GM19239 (cell line): ENCODE results near the gene ABCC1.

ENCODE experiments used
- DNase-seq: peaks from one replicate; pipeline ENCODE4 v3.0.0; 2011; ENCODE audit warnings: low spot score; ENCODE audit not compliant: insufficient read length
- FAIRE-seq: peaks from 2 replicates; lab custom pipeline; 2011; peaks lifted over from hg19 to GRCh38; lab: Jason Lieb, UNC

Gene ABCC1

DNA sequence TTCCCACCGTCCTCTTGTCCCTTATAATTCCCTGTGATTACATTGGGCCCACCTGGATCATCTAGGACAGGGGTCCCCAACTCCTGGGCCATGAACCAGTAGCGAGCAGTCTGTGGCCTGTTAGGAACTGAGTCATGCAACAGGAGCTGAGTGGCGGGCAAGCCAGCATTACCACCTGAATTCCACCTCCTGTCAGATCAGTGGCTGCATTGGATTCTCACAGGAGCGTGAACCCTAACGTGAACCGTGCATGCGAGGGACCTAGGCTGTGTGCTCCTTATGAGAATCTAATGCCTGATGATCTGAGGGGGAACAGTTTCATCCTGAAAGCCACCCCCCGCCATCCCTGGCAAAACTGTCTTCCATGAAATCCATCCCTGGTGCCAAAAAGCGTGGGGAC is 36.8 kb downstream of the ABCC1 start:
- DNase-seq (no peak), FAIRE-seq (no peak)

DNA sequence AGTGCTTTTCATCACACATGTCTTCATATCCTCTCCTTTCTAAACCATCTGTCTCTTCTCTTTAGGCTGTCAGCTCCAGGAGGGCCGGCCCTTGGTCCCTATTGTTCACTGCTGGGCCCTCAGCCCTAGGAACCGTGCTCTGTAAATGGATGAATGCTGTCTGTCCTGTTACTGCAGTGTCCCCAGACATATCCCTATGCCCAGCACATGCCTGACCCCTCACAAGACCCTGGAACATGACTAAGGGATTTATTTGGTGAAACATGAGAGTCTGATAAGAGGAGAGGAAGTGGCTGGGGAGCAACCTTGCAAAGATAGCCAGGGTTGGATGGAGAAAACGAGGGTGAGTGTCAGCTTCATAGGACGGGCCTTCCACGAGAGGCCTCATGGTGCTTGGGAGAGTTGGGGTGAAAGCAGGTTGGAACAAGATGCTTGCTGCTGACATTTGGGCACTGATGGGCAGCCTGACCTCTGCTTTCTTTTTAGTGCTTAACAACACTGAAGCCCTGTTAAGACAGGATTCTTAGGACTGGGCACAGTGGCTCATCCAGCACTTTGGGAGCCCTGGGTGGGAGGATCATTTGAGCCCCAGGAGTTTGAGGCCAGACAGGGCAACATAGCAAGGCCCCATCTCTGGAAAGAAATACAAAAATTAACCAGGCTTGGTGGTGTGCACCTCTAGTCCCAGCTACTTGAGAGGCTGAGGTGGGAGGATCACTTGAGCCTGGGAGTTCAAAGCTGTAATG is 39.0 kb downstream of the ABCC1 start:
- FAIRE-seq (no peak), DNase-seq (no peak)

DNA sequence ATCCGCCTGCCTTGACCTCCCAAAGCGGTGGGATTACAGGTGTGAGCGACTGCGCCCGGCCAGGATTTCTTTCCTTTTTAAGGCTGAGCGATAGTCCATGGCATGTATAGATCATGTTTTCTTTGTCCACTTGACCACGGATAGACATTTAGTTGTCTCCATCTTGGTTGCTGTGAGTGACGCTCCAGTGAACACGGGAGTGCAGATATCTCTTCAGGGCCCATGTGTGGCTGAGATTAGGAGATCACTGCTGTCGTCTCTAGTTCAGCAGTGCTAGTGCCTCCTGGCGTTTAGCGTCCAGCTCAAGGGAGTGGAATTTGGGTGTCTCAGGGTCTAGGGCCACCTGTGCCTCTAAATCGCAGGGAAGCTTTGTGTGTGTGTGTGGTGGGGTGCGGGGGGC is 41.5 kb downstream of the ABCC1 start:
- no peak for FAIRE-seq
- no peak for DNase-seq

DNA sequence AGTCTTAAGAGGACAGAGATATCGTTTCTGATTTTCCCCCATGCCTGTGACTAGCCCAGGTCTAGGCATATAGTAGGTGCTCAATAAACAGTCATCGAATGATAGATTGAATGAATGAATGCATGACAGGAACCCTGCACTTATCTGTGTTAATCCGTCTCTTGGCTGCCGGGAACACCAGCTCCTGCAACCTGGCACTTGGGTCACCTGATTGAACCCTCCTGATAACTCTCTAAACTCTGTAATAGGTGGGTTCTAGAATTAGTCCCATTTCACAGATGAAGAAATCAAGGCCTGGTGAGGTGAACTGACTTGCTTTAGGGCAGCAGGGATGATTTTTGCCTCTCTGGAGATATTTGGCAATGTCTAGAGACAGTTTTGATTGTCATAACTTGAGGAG is 43.7 kb downstream of the ABCC1 start:
- no peak for FAIRE-seq
- DNase-seq = no peak

DNA sequence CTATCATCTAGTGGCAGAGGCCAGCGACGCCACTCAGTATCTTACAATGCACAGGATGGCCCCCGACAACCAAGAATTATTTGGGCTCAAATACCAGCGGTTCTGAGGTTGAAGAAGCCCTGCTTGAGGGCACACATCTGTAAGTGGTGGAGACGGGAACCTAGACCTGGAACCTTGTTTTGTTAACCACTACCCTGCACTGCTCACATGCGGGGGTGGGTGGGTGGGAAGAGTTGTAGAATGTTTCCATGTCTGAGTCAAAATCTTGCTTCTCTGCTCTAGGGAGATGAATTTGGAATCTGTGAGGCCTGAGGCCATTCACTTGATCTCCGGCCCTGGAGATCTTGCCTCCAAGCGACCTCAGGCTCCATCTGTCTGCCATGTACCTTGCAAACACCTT is 44.1 kb downstream of the ABCC1 start:
- DNase-seq = no peak
- no peak for FAIRE-seq

DNA sequence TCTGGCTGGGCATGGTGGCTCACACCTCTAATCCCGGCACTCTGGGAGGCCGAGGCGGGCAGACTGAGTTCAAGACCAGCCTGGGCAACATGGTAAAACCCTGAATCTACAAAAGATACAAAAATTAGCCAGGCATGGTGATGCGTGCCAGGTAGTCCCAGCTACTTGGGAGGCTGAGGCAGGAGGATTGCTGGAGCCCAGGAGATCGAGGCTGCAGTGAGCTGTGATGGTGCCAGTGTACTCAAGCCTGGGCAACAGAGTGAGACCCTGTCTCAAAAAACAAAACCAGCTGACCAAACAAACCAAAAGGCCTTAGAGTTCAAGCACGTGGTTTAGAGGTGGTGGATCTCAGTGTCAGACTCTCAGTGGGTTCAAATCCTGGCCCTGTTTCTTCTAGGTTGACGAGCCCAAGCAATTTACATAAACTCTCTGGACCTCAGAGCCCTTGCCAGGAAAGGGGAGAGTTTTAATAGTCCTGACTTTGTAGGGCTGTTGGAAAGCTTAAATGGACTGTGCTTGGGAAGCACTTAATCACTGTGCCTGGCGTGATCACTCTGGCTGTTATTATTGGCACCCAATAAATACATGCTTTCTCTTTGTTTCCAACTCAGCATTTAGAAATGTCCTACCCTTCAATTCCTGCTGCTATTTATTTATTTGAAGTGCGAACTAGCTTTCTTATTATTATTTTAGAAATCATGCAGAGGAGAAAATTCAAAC is 44.7 kb downstream of the ABCC1 start:
- DNase-seq (no peak), FAIRE-seq (no peak)

DNA sequence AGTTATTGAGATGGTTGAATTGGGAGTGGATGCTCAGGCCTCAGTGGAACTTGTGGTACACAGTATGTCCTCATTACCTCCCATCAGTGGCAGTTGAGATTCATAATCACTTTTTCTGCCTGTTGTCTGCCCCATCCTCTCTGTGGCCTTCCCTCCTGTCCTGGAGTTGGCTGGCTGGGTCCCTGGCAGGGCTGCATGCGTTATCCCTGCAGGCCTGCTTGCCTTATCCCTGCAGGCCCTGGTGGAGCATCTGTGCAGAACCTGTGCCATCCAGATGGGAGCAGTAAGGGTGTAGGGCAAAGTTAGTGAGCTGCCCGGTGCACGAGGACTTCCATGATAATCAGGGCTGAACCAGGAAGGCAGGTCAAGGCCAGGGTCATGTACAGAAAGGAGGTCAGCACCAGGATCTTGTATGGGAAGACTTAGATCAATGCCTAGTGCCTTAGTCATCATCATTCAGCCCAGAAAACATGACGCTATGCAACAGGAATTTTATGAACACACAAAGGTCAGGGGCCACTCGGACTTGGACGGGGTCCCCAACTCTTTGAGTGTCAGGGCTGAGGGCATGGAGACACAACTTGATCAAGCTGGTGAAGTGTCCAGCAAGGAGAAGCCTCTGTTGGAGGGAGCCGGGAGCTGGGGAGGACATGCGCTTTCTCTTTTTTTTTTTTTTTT is 47.2 kb downstream of the ABCC1 start:
- DNase-seq (no peak), FAIRE-seq (no peak)

DNA sequence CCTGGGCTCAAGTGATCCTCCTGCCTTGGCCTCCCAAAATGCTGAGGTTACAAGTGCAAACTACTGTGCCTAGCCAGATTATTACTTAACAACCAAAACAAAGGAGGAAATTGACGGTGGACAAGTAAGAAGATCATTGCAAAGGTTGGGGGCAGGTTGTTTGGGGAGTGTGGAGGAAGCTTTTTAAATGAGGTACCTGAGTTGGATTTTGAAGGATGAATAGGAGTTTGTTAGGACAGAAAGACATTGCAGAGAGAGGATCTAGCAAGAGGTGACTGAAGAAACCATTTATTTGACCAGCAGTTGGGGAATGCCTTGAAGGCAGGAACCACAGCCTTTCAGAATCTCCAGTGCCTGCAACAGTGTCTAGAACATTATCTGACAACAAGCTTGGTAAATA is 51.3 kb downstream of the ABCC1 start:
- no peak for DNase-seq
- no peak for FAIRE-seq

DNA sequence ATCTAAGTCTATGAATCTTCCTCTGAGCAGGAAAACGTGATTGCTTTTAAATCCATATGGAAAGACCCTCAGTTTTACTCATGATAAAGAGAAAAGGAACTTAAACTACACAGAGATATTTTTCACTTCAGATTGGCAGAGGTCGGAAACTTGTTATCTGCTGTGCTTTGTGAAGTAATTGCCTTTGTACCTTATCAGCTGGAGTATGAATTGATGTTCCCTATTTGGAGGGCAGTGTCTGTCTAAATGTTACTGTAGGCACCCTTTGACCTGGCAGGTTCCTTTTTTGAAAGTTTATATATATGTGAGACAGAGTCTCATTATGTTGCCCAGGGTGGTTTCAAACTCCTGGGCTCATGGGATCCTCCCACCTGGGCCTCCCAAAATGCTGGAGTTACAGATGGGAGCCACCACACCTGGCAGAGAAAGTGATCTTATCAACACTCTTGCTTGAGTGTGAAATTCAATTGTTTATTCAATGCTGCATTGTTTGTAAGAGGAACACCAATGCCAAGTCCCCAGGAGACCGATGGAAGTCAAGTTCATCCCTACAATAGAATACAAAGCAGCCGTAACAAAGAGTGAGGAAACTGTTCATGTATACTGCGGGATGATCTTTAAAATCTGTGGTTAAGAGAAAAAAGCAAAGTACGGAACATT is 52.3 kb downstream of the ABCC1 start:
- FAIRE-seq (no peak), DNase-seq (no peak)

DNA sequence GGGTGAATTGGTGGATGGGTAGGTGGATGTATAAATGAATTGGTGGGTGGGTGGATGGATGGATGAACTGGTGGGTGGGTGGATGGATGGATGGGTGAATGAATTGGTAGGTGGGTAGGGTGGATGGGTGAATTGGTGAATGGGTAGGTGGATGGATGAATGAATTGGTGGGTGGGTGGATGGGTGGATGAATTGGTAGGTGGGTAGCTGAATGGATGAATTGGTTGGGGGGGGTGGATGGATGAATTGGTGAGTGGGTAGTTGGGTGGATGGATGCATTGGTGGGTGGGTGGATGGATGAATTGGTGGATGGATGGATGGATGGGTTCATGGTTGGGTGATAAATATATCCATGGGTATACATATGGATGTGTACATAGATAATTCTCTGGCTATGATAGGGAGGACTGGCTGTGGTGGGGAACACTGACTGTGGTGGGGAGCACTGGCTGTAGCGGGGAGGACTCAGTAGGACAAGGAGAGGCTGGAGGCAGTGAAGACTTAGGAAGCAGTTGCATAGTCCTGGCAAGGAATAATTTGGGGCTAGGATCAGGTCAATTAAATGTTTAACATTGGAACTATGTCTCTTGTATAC is 54.4 kb downstream of the ABCC1 start:
- DNase-seq = no peak
- no peak for FAIRE-seq

DNA sequence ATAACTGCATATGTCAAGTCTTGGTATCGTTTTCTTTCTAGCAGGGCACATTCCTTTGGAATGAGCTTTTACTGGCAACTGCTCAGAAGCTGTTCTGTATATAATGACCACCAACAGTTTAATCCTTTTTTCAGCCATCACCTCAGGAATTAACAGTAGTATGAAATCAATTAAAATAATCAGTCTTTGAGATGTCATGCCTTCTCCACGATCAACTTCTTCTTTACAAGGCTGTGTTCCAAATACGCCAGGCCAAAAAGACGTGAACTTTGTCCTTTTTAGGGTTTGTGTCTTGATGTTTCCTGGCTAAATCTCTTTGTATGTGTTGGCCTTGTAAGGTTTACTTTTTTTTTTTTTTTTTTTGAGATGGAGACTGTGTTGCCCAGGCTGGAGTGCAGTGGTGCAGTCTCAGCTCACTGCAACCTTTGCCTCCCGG is 54.9 kb downstream of the ABCC1 start:
- DNase-seq (no peak), FAIRE-seq (no peak)

DNA sequence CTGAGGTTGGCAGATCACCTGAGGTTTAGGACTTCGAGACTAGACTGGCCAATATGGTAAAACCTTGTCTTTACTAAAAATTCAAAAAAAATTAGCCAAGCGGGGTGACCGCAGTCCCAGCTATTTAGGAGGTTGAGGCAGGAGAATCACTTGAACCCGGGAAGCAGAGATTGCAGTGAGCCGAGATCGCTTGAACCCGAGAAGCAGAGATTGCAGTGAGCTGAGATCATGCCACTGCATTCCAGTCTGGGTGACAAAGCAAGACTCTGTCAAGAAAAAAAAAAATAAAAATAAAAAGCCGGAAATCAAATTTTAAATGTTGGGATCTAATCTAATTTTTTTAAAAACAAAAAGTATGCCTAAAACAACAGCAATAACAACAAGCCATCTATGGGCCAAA is 56.3 kb downstream of the ABCC1 start:
- DNase-seq = no peak
- no peak for FAIRE-seq

DNA sequence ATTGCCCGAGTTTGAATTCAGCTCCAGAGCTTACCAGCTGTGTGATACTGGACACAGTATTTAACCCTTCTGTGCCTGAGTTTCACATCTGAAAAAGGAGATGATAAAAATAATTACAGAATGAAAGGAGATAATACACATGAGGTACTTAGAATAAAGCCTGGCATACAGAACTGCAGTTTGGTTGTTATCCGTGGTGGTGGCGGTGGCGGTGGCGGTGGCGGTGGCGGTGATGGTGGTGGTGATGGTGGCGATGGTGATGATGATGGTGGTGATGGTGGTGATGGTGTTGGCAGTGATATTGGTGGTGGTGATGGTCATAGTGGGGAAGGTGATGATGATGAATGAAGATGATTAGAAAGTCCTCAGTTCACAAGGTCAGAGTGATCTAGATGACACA is 57.2 kb downstream of the ABCC1 start:
- FAIRE-seq = no peak
- DNase-seq = no peak

DNA sequence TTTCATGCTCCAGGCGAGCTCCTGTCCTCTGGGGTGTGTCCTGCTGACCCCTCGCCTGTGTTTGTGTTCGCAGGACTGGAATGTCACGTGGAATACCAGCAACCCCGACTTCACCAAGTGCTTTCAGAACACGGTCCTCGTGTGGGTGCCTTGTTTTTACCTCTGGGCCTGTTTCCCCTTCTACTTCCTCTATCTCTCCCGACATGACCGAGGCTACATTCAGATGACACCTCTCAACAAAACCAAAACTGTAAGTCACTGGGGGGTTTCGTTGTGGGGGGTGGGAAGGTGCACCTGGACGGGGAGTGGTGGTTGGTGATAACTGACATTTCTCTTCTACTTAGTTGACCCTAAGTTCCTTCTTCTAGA is 58.3 kb downstream of the ABCC1 start:
- DNase-seq (peak; percentile 69), FAIRE-seq (peak; percentile 94)

DNA sequence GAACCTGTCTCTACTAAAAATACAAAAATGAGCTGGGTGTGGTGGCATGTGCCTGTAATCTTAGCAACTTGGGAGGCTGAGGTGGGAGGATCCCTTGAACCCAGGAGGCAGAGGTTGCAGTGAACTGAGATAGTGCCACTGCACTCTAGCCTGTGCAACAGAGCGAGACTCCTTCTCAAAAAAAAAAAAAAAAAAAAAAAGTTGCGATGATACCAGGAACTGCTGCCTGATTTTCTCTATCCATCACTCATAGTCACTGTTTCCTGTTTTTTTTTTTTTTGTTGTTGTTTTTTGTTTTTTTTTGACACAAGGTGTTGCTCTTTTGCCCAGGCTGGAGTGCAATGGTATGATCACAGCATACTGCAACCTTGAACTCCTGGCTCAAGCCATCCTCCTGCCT is 59.2 kb downstream of the ABCC1 start:
- DNase-seq = no peak
- FAIRE-seq = no peak

DNA sequence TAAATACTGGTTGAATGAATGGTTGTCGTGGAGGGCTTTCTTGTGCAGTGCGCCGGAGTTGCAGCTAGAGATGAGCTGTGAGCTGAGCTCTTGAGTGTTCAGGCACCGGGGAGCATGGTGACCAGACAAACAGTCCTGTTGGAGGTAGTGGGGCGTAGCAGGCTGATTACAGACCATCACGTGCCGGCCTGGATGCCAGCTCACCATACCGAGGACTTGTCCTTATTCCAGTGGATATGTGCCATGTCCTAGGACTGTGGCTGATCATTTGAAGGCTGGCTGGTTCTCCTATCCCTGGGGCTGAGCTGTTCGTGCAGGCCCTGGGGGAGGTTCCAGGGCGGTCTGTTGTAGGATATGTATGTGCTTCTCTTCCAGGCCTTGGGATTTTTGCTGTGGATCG is 60.0 kb downstream of the ABCC1 start:
- no peak for FAIRE-seq

DNA sequence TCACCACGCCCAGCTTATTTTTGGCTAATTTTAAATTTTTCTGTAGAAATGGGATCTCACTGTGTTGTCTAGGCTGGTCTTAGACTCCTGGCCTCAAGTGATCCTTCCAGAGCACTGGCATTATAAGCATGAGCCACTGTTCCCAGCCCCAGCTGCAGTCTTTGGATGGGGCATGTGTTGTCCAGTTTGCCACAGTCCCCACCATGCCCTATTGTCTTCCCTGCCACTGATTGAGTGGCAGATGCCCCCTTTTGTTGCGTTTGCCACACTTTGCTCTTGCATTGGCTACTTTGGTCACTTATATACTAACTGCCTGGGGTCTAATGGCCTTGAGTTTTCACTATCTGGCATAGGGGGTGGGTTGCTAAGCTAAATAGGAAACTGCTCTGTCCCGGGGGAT is 60.8 kb downstream of the ABCC1 start:
- DNase-seq = no peak
- no peak for FAIRE-seq

More for the DNA sequence above, 60.0 kb downstream of the ABCC1 start:
- DNase-seq = no peak

DNA sequence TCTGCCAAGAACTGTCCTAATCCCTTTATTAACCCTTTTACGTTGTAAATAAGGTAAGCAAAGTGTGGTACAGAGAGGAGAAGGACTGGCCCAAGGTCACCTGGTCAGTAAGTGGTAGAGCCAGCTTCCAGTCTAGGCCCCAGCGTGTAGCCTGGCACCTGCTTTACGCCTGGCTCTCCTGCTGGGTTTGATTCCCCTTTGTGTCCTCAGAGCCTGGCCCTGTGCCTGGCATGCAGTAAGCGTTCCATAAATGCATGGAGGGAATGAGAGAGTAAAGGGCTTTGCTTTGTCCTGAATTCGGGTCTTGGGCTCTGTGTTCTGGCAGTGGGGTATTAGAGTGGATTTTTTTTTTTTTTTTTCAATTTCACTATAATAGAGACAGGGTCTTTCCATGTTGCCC is 62.7 kb downstream of the ABCC1 start:
- FAIRE-seq = no peak
- no peak for DNase-seq

DNA sequence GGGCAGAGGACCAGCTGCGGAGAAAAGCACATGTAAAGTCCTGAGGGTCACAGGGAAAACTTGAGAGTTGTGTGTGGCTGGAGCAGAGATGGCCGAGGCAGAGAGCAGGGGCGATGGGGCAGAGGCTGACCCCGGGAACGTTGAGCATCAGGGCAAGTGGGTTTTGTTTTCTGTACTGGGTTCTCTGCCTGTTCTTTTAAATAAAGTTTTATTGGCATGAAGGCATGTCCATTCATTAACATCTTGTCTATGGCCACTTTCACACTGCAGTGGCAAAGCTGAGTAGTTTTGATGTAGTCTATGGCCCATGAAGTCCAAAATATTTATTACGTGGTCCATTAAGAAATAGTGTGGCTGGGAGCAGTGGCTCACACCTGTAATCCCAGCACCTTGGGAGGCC is 64.4 kb downstream of the ABCC1 start:
- FAIRE-seq (no peak), DNase-seq (no peak)
